GM12891 (cell line): ENCODE results near the gene FTO.

Experiments
- PAX5 ChIP-seq: IDR thresholded peaks from 2 replicates; pipeline ENCODE4 v1.6.1; 2011; ENCODE audit warnings: low read length, moderate library complexity, mild to moderate bottlenecking; ENCODE audit not compliant: insufficient read depth, severe bottlenecking
- POLR2A ChIP-seq: IDR thresholded peaks from 2 replicates; pipeline ENCODE4 v1.6.1; 2011; ENCODE audit warnings: low read depth, low read length, control low read depth
- POLR2AphosphoS5 ChIP-seq: IDR thresholded peaks from 2 replicates; pipeline ENCODE4 v1.6.1; 2011; ENCODE audit warnings: low read depth, low read length, control low read depth
- POU2F2 ChIP-seq: IDR thresholded peaks from 2 replicates; pipeline ENCODE4 v1.6.1; 2011; ENCODE audit warnings: low read depth, mild to moderate bottlenecking, control low read depth, low read length, moderate library complexity
- SPI1 ChIP-seq: IDR thresholded peaks from 2 replicates; pipeline ENCODE4 v1.6.1; 2011; ENCODE audit warnings: low read depth, low read length, control low read depth
- TAF1 ChIP-seq: IDR thresholded peaks from 2 replicates; pipeline ENCODE4 v1.6.1; 2011; ENCODE audit warnings: low read depth, low read length, control low read depth

GRCh38 chr16:53953336-53953735, 249.4 kb downstream of the FTO start:
- no peak for TF ChIP-seq POLR2AphosphoS5
- TF ChIP-seq POLR2A = no peak
- no peak for TF ChIP-seq TAF1
- TF ChIP-seq SPI1 = no peak
- no peak for TF ChIP-seq PAX5
- no peak for TF ChIP-seq POU2F2
